GM10266 (cell line): ENCODE results near the gene EPS8L1.

Experiments used
- DNase-seq: peaks from one replicate; pipeline ENCODE4 v3.0.0; 2012; ENCODE audit errors: extremely low spot score
- CTCF ChIP-seq: IDR thresholded peaks from 2 replicates; pipeline ENCODE4 v1.5.1; 2012; ENCODE audit warnings: mild to moderate bottlenecking, low read depth; ENCODE audit not compliant: control insufficient read depth, insufficient read depth; ENCODE audit errors: missing control alignments

The EPS8L1 gene

GRCh38 chr19:55088543-55089341 is 13.1 kb downstream of the EPS8L1 start:
- DNase-seq: peak; percentile 88
- TF ChIP-seq CTCF: peak; percentile 71

GRCh38 chr19:55089342-55089944 is 13.8 kb downstream of the EPS8L1 start:
- no peak for DNase-seq
- no peak for TF ChIP-seq CTCF

- no peak for DNase-seq
- no peak for TF ChIP-seq CTCF
These were observed 14.9 kb downstream of the EPS8L1 start for GRCh38 chr19:55090564-55090963.

GRCh38 chr19:55091126-55091910 is 15.6 kb downstream of the EPS8L1 start:
- TF ChIP-seq CTCF: no peak
- DNase-seq: no peak

- no peak for DNase-seq
- TF ChIP-seq CTCF: no peak
These were observed 16.3 kb downstream of the EPS8L1 start for GRCh38 chr19:55091955-55092354.

- no peak for TF ChIP-seq CTCF
- no peak for DNase-seq
These were observed 17.0 kb downstream of the EPS8L1 start for GRCh38 chr19:55092423-55093318.
